CD4-positive, alpha-beta T cell treated with Interleukin-1 beta for 1 hour (primary cell): ENCODE measurements around the gene UBE2L6.

Experiments used
- DNase-seq, 2 donors: peaks; one replicate each; pipeline ENCODE4 v3.0.0-alpha.2; 2020 to 2022

The UBE2L6 gene

DNA sequence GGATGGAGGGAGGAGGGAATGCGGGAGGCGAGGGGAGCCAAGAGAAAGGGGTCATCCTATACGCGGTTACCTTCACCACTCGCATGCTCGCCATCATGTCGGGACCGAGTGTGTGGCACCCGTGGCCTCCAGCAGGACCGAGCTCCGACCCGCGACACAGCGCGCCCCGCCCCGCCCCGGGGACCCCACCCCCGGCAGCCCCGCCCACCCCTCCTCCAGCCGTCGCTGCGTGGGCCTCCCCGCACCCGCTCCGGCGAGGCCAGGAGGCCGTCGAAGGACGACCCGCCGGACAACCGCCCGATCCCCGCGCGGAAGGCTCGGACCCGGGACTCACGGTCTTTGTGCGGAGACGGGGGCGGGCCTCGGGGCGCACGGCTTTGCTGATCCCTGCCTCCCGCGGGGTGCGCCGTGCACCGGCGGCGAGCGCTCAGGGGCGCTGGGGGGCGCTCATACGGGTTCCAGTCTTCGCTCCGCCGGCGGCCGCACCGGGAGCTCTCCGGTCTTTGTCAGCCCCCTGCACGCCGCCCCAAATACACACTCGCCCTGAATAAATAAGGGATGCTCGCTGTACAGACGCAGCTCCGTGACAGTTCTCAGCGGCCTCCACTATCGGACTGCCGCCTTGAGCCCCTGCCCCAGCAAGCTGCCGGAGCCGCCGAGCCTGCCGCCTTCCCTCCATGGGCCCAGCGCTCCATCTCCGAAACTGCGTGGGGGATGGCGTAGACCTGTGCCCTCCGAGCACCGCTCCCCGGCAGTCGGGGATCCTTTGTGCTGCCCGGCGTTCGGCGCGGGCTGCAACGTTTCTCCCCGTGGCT, at the start of gene UBE2L6:
UBE2L6 (minus strand) TSS at position 158 of the 815 bp plus-strand sequence; CDS start at position 97, 61 bp downstream.
- DNase-seq: peak; percentile 56 to 84

DNA sequence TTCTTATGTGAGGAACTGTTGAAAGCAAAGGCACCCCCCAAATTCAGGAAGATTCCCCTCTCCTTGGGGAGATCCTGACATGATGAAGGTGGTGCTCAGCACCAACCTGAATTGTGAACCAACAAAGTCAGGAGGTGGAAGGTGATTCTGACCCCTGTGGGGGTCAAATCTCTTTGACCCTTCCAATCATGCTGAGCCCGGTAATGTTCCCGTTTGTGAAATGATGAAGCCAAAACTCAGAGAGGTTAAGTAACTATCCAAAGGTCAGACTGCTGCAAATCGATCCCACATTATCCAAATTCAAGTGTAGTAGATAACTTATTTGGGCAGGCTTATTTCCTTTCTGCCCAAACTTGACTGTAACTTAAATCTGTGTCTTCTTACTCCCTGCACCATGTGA, 49.1 kb upstream of the UBE2L6 start:
- DNase-seq: no peak

DNA sequence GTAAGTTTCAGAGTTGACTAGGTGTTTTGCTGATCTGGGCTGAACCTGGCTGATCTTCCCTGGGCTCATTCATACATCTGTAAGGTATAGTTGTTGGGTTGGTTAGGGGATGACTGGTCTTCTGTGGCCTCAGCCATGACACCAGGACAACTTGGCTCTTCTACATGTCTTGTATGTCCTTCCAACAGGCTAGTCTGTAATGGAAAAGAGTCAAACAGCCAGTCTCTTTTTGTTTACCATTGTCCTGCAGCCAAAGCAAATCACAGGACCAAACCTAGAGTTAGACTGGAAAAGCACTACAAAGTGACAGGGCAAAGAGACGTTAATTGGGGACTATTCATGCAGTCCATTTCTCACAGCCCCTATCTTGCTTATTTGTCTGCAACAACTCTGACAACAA, 47.8 kb upstream of the UBE2L6 start:
- DNase-seq: no peak

DNA sequence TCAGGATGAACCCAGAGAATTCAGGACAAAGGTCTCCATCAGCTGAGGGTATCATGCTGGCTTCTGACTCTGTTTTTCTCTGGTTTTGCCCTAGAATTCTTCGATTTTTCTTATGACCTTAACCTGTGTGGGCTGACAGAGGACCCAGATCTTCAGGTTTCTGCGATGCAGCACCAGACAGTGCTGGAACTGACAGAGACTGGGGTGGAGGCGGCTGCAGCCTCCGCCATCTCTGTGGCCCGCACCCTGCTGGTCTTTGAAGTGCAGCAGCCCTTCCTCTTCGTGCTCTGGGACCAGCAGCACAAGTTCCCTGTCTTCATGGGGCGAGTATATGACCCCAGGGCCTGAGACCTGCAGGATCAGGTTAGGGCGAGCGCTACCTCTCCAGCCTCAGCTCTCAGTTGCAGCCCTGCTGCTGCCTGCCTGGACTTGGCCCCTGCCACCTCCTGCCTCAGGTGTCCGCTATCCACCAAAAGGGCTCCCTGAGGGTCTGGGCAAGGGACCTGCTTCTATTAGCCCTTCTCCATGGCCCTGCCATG, 46.8 kb upstream of the UBE2L6 start:
- no peak for DNase-seq

DNA sequence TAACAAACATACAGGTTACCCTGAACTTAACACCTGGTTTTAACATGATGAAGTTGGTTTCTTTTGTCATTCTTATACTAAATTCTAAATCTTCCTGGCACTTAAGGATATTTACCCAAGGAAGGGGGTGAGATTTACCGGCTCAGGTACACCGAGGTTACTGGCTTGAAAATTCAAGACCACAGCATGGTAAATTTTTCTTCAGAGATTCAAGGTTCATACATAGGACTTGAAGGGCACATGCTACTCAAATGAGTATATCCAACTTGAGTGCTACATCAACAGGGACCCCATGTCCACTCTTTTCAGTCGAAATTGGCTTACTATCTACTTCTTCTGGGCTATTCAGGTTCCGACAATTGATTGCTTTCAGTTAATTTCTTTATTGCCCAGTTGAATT, 42.7 kb upstream of the UBE2L6 start:
- no peak for DNase-seq

DNA sequence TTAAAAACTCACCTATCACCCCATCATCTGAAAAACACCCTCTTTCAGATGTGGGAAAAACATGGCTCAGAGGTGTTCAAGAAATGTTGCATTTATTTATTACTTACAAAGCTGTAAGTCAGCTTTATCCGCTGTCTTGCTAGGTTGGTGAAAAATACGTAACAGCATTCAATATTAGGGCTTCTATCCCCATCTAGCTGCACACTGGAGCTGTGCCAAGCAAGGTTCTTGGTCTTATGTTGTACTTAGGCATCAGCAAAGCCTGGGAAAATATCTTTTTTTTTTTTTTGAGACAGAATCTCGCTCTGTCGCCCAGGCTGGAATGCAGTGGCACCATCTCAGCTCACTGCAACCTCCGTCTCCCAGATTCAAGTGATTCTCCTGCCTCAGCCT, 37.6 kb upstream of the UBE2L6 start:
- DNase-seq: no peak

DNA sequence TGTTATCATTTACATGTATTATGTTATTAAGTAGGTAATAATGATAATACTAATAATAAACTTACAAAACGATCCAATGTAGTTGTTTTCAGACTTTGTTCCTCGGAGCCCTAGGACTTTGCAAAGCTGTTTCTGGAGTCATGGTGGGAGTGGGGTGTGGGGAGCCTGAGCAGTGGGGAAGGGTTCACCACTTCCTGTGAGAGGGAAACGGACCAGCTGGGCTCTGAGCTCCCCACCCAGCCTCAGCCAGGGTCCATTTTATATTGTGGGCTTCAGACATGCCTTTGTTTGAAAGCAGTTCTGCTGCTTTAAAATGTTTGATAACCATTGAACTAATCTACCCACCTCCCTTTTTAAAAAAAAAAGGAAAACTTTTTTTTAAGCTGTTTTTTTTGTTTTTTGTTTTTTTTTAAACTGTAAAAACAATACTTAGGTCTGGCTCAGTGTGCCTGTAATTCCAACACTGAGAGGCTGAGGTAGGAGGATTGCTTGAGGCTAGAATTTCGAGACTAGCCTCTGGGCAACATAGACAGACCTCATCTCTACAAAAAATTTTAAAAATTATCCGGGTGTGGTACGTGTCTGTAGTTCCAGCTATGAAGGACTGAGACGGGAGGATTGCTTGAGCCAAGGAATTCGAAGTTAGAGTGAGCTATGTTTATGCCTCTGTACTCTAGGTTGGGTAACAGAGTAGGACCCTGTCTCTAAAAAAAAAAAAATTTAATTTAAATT, 37.0 kb upstream of the UBE2L6 start:
- no peak for DNase-seq

DNA sequence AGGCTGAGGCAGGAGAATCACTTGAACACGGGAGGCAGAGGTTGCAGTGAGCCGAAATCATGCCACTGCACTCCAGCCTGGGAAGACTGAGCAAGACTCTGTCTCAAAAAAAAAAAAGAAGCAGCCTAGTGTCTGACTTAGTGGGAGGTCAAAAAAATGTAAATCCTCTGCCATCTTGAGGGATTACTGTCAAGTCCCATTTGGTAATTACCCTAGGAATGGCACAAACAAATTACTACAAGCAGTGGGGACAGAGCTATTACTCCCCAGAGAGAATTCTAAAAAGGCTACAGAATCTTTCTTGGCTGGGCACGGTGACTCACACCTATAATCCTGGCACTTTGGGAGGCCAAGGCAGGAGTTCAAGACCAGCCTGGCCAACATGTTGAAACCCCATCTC, 33.8 kb upstream of the UBE2L6 start:
- no peak for DNase-seq

DNA sequence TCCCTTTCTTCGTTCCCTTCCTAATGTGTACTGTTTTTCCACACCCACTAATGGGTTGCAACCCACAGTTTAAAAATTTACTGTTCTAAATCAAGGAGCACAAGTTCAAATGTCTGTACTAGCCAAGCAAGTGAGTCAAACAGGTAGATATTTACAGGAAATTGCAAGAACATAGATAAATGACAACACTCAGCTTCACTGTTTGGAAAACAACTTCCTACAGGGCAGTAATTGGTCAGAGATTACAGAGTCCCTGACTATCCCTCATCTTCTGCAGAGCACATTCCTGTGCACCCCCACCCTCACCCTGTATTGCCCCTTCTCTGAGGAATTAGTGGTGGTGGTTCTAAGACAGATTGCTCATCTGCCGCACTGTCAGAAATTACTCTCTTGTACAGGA, 31.9 kb upstream of the UBE2L6 start:
- DNase-seq: no peak

DNA sequence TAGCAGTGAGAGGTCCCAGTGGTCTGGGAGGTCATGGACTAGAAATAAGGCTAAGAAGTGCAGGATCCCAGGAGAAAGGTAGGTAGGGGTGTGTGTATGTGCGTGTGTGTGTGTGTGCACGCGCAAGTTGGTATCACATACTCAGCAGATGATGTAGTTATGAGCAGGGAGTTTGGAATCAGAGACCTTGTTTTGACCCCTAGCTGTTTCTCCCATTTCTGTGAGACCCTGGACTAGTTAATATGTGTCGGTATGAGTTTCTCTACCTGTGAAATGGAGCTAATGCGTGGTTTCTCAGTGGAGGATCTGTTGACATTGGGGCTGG, 31.3 kb upstream of the UBE2L6 start:
- DNase-seq: no peak

DNA sequence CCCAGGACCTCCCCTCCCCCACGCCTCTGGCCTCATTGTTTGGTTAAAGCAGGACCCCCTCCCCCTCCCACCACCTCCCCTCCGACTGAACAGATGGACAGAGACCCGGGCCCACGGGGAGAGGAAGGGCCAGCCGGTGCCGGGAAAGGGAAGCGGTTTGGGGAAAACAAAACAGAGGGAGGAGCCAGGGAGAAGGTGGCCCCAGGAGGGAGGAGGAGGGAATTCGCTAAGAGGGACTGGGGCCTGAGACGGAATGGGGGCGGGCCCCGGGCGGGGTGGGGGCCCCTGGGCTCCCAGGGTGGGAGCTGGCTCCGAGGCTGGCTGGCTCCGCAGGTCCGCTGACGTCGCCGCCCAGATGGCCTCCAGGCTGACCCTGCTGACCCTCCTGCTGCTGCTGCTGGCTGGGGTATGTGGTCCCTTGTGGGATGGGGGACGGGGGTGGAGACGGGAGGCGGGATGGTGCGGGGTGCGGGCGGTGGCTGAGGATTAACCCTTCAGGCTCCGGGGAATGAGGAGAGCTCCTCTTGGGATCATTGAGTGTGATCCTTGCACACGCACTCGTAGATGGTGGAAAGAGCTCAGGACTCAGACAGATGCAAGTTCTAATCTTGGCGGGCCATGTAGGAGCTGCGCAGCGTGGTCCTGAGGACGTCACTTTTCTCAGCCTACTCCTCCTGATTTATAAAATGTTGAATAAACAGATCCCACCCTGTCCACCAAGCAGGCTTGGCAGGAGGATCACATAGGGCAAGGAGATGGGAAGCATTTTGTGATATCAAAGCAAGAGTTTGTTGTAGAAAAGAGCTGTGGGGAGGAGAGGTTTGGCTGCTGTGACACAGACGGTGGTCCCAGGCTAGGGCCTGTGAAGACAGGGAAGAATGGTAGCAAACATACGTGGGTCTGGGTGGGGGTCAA, 30.7 kb upstream of the UBE2L6 start:
- no peak for DNase-seq

DNA sequence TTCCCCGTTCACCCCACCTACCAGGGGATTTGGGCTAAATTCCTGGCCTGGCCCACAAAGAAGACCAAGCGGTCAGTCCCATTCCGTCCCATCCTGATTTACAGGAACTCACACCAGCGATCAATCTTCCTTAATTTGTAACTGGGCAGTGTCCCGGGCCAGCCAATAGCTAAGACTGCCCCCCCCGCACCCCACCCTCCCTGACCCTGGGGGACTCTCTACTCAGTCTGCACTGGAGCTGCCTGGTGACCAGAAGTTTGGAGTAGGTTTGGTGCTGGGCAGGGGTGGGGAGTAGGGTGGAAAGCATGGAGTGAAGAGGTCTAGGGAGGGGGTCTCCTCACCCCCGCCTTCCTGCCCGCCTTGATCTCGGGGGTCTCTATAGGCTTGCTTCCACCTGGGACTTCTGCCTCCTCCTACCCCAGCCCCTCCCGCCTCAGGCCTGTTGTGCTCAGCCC, 30.0 kb upstream of the UBE2L6 start, which contains the start of gene SERPING1:
SERPING1 (plus strand) TSS at position 225 of the 455 bp plus-strand sequence. CDS start 586 bp downstream, outside the sequence.
- DNase-seq: no peak

DNA sequence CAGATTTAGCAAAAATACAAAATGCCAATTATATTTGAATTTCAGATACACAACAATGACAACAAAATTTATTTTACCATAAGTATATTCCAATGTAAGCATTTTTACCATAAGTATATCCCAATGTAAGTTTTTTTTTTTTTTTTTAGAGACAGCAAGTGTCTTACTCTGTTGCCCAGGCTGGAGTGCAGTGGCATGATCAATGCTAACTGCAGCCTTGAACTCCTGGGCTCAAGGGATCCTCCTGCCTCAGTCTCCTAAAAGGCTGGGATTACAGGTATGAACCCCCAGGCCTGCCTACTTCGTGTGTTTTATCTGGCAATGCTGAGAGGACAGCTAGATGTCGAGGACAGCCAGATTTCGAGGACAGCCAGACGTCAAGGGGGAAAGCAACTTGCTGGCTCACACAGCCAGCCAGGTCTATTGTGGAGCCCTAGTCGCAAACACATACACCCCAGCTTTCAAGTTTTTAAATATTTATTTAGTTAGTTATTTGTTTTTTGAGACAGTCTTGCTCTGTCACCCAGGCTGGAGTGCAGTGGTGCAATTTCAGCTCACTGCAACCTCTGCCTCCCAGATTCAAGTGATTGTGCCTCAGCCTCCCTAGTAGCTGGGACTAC, 28.9 kb upstream of the UBE2L6 start:
- no peak for DNase-seq

DNA sequence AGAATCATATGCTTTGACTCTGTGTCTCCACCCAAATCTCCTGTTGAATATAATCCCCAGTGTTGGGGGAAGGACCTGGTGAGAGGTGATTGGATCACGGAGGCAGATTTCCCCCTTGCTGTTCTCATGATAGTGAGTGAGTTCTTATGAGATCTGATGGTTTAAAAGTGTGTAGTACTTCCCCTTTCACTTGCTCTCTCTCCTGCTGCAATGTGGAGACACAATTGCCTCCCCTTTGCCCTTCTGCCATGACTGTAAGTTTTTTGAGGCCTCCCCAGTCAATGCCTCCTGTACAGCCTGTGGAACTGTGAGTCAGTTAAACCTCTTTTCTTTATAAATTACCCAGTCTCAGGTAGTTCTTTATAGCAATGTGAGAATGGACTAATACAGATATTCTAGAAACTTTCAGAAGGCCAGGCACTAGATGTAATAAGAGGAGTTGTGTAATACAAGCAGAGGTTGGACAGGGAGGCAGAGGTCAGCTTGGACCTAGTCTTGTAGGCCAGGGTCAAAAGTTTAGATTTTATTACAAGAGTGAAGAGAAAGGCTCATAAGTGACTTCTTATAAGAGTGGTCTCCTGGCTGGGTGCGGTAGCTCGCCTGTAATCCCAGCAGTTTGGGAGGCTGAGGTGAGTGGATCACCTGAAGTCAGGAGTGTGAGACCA, 20.7 kb upstream of the UBE2L6 start:
- DNase-seq: no peak

DNA sequence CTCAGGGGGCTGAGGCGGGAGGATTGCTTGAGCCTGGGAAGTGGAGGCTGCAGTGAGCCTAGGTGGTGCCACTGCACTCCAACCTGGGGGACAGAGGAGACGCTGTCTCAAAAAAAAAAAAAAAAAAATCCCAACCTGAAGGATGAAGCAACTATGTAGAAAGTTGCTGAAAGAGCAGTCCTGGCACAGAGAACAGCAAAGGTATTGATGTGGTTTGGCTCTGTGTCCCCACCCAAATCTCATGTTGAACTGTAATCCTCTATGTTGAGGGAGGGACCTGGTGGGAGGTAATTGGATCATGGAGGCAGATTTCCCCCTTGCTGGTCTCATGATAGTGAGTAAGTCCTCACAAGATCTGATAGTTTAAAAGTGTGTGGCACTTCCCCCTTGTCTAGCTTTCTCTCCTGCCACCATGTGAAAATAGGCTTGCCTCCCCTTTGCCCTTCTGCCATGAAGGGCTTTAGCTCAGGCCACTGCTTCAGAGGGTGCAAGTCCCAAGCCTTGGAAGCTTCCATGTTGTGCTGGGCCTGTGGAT, 19.3 kb upstream of the UBE2L6 start:
- DNase-seq: no peak

DNA sequence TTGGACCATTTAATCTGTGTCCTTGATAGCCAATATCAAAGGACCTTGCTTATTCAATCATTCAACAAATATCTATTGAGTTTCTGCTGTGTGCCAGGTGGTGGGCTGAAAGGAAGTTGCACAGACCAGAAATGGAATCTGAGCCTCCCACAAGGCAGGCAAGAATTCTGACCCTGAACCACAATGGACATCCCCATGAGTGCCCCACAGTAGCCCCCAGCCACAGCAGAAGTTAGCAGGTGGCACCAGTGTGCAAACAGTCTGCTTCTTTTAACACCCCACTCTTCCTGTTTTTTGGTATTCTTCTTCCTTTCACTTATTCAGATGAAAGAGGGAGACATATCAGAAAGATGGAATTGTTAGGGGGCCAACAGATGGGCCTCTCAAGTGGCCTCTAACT, 17.8 kb upstream of the UBE2L6 start:
- no peak for DNase-seq

DNA sequence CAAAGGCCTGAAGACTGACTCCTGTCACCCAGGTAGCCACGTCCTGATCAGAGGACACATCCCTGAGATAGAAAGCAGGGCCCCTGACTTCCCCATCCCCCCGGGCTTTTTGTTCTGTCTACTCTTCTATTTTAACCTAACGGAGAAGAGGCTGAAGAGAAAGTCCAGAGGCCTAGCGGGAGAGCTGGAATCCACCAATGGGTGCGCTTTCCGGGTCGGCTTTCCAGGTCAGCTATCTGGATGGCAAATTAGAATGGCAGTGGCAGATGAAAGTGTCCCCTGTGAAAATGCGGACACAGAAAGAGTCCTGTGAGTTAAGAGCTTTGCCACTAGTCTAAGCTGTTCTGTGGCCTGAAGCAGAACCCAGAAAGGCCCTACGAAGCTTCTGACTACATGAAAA, 16.9 kb upstream of the UBE2L6 start:
- no peak for DNase-seq

DNA sequence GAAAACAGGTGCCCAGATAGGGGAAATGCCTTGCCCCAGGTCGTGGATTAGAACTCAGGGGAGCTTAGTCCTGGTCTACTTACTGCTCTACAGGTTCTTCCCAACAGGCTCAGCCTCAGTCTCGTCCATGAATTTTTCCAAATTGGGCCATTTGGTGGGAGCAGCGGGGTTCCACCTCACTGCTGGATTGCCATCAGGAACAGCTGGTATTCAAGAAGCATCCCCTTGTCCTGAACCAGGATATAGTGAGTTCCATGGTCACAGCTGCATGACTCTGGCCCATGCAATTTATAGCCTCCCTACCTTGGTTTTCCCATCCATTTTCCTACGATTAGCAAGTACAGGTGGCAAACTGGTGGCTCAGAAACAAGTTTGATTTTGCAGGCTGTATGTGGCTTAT, 6.6 kb upstream of the UBE2L6 start:
- no peak for DNase-seq

DNA sequence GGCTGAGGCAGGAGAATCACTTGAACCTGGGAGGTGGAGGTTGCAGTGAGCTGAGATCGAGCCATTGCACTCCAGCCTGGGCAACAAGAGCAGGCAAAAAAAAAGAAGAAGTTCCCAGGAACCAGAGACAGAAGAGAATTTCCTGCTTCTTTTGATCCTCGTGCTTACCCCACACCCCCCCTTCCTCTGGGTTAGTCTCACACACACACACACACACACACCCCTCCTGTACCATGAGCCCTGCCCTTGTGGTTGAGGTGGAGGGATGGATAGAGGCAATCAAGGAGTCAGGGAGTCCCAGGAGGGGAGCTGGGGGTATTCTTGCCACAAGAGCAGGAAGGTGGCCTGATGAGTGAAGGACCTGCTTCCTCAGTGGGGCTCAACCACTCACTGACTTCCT, 4.1 kb upstream of the UBE2L6 start:
- no peak for DNase-seq

DNA sequence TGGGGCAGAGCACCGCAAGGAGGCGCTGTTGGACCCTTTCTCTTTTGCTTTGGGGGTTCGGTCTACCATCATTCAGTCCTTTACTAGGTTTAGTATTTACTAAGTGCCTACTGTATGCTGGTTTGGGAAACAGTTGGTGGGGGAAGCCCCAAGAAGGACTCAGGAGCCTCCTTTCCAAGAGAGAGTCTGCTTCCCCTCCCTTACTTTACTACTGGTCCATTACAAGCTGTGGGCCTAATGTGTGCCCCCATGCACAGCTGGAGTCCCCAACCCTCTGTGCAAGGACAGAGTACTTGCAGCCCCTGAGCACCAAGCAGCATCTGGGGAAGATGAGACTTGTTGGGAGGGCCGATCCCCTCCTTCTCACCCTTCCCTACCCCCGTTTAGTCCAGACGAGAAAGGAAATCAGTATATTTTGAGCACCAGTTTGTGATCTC, 876 bp upstream of the UBE2L6 start:
- peak in 1 of 2 donors; percentile 89 for DNase-seq

DNA sequence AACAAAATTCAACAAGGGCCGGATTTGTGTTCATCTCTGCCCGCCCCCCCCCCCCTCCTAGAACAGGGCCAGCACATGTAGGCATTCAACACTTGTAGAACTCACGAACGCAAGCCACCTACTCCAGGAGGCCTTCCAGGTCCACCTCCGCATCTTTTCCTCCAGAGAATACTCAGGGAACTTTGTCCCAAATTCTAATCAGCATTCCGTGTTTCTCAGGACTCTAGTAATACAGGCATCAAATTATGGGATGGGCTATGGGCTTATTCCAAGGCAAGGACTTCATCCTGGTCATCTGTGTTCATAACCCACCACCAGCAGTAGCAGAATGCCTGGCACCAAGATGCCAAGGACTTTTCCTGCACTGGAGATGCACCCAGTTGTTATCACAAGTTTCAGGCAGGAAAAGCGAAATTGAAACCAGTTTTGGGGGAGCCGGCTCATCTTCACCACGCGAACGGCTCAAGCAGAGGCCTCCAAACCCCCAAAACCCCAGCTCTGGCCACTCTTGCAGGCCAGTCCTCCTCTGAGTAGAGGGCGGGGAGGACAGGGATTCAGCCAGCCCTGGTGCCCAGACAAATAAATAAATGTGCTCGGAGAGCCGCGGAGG, 462 bp downstream of the UBE2L6 start:
- DNase-seq: peak; percentile 10 to 45
